H1 (cell line): ENCODE measurements around the gene ZBTB47. TPM values are rescaled to one million over a fixed set of nuclear protein-coding genes. Genes with fewer than 3 reads are reported as not detected.

Experiments
- EP300 ChIP-seq, 2 experiments: IDR thresholded peaks; 1 replicate in 1 of 2; 2 replicates in 1 of 2; pipeline ENCODE4 v1.6.1; 2011 to 2012; ENCODE audit warnings: low read depth in 2 of 2, low read length in 2 of 2, mild to moderate bottlenecking in 2 of 2, borderline replicate concordance in 1 of 2, inconsistent platforms in 1 of 2, moderate library complexity in 1 of 2
- FOSL1 ChIP-seq: IDR thresholded peaks from 2 replicates; pipeline ENCODE4 v1.6.1; 2011; ENCODE audit warnings: mild to moderate bottlenecking, low read depth, low read length, moderate library complexity; ENCODE audit not compliant: insufficient read depth
- SUZ12 ChIP-seq: fragments of 200-600 bp; sonication (generic); IDR thresholded peaks from 2 replicates; pipeline ENCODE4 v1.6.1; 2012; ENCODE audit warnings: mild to moderate bottlenecking, inconsistent platforms, low read length, moderate library complexity, mixed read lengths
- TBP ChIP-seq: IDR thresholded peaks from 2 replicates; pipeline ENCODE4 v1.6.1; 2011; ENCODE audit warnings: low read depth, low read length, improper control_type of control experiment
- TCF12 ChIP-seq: IDR thresholded peaks from 2 replicates; pipeline ENCODE4 v1.6.1; 2011; ENCODE audit warnings: low read depth, mild to moderate bottlenecking, low read length
- ZNF274 ChIP-seq: IDR thresholded peaks from 2 replicates; pipeline ENCODE4 v1.7.0; 2012; ENCODE audit warnings: low read length, borderline replicate concordance; ENCODE audit errors: extremely low read depth
- polyA plus RNA-seq, 7 experiments: library from polyadenylated mRNA; depleted of rRNA in 3 of 7; stranded (reverse) in 5 of 7; unstranded in 2 of 7; fragments of >200 nt in 5 of 7; fragments of 200-250 nt in 2 of 7; gene quantifications; 1 replicate in 5 of 7; 2 replicates in 1 of 7; 4 replicates in 1 of 7; pipeline versions ENCODE4 v1.2.1 to v1.2.3, GENCODE V29; 2011 to 2013; ENCODE audit warnings: missing spikeins in 2 of 7, mixed read lengths in 2 of 7
- total RNA-seq: library from RNA; stranded (reverse); fragmentation: NEBNext Ultra II Directional; extraction: Animal tissue kit (Norgen Biotek cat#: 25700); gene quantifications from 2 replicates; pipeline ENCODE4 v1.2.1, GENCODE V29; 2021
- TF ChIP-seq, protein P1 (sequence below), 3 experiments: IDR thresholded peaks; 1 replicate in 2 of 3; 2 replicates in 1 of 3; pipeline versions ENCODE4 v1.5.1 to v1.6.1; 2011; ENCODE audit warnings: low read length in 3 of 3, mild to moderate bottlenecking in 3 of 3, inconsistent platforms in 2 of 3, low read depth in 1 of 3, moderate library complexity in 1 of 3; ENCODE audit not compliant: insufficient read depth in 1 of 3; ENCODE audit errors: control extremely low read depth in 1 of 3

ZBTB47 gene
- total and polyA plus RNA-seq, 2 of the 8 experiments (the other 6 are each of a cell fraction or from before 2014, with no cell fraction given) = 2.8 to 4.1 TPM

DNA sequence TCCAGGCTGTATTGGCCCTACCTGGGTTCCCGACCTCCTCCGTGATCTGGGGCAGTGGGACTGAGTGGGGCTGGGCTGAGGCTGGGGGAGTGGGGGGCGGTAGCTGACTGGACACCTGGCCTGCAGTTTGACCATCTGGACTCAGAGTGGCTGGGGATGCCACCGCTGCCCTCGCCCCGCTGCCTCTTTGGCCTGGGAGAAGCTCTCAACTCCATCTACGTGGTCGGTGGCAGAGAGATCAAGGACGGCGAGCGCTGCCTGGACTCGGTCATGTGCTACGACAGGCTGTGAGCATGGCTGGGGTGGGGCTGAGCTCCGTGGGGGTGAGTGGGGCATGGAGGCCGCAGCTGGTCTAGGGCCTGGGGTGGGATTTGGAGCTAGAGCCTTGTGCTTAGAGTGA is 34.5 kb downstream of the ZBTB47 start (continued):
- no peak for TF ChIP-seq TCF12
- TF ChIP-seq, protein P1, sequence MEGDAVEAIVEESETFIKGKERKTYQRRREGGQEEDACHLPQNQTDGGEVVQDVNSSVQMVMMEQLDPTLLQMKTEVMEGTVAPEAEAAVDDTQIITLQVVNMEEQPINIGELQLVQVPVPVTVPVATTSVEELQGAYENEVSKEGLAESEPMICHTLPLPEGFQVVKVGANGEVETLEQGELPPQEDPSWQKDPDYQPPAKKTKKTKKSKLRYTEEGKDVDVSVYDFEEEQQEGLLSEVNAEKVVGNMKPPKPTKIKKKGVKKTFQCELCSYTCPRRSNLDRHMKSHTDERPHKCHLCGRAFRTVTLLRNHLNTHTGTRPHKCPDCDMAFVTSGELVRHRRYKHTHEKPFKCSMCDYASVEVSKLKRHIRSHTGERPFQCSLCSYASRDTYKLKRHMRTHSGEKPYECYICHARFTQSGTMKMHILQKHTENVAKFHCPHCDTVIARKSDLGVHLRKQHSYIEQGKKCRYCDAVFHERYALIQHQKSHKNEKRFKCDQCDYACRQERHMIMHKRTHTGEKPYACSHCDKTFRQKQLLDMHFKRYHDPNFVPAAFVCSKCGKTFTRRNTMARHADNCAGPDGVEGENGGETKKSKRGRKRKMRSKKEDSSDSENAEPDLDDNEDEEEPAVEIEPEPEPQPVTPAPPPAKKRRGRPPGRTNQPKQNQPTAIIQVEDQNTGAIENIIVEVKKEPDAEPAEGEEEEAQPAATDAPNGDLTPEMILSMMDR (IDR thresholded peaks at IDR 0.05; ENCODE audit: control extremely low read depth in 1 of 3, insufficient read depth in 1 of 3, low read depth in 1 of 3, low read length in 3 of 3) = no peak
- no peak for TF ChIP-seq TBP
- TF ChIP-seq ZNF274 = no peak
- TF ChIP-seq FOSL1 = no peak
- TF ChIP-seq EP300 (IDR thresholded peaks at IDR 0.05; ENCODE audit: borderline replicate concordance in 1 of 2, low read depth in 2 of 2, low read length in 2 of 2) = no peak
- no peak for TF ChIP-seq SUZ12
